GM10248 (cell line): Measurements from ENCODE around the gene TANGO2.

Experiments
- CTCF ChIA-PET: fragments of 300-600 bp; sonication (Branson Sonifier 250); formaldehyde crosslinking; extraction: SDS; loops from one replicate; lab custom pipeline; 2021; ENCODE audit warnings: antibody characterized with exemption; lab: Yijun Ruan, JAX
- POLR2A ChIA-PET: fragments of 350-650 bp; sonication (Branson Sonifier 250); formaldehyde crosslinking; extraction: SDS; loops from one replicate; lab custom pipeline; 2020; ENCODE audit warnings: antibody characterized with exemption; lab: Yijun Ruan, JAX
- DNase-seq: peaks from one replicate; pipeline ENCODE4 v3.0.0; 2012; ENCODE audit errors: extremely low spot score
- TF ChIP-seq, protein P1 (sequence below): IDR thresholded peaks from 2 replicates; pipeline ENCODE4 v1.5.1; 2012; ENCODE audit warnings: mild to moderate bottlenecking, low read depth; ENCODE audit errors: extremely low read depth, missing control alignments, control extremely low read depth

TANGO2 gene

DNA sequence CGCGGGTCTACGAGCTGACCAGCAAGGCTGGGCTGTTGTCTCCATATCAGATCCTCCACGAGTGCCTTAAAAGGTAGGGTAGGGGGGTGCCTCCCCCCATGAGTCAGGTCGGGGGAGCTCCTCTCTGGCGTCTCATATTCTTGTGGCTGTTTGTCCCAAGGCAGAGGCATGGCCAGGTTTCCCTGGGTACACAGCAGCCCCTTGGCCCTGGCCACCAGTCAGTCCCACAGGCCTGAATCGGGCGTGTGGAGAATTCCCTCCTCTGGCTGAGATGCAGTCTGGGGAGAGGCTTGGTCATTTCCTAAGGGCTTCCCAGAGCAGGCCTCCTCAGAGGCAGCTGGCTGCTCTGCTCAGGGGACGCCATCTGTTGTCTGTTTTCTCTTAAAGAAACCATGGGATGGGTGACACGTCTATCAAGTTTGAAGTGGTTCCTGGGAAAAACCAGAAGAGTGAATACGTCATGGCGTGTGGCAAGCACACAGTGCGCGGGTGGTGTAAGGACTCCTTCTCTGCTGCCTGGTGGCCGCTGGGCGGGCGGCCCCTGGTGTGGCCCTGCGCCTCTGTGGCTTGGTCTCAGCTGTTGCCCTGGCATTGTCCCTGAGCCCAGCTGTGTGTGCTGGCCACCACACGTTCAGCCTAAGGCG lies 85.4 kb downstream of the TANGO2 start:
- CTCF ChIA-PET, result no interaction called here
- TF ChIP-seq, protein P1, sequence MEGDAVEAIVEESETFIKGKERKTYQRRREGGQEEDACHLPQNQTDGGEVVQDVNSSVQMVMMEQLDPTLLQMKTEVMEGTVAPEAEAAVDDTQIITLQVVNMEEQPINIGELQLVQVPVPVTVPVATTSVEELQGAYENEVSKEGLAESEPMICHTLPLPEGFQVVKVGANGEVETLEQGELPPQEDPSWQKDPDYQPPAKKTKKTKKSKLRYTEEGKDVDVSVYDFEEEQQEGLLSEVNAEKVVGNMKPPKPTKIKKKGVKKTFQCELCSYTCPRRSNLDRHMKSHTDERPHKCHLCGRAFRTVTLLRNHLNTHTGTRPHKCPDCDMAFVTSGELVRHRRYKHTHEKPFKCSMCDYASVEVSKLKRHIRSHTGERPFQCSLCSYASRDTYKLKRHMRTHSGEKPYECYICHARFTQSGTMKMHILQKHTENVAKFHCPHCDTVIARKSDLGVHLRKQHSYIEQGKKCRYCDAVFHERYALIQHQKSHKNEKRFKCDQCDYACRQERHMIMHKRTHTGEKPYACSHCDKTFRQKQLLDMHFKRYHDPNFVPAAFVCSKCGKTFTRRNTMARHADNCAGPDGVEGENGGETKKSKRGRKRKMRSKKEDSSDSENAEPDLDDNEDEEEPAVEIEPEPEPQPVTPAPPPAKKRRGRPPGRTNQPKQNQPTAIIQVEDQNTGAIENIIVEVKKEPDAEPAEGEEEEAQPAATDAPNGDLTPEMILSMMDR, result no peak
- POLR2A ChIA-PET, result no interaction called here
- no peak for DNase-seq

DNA sequence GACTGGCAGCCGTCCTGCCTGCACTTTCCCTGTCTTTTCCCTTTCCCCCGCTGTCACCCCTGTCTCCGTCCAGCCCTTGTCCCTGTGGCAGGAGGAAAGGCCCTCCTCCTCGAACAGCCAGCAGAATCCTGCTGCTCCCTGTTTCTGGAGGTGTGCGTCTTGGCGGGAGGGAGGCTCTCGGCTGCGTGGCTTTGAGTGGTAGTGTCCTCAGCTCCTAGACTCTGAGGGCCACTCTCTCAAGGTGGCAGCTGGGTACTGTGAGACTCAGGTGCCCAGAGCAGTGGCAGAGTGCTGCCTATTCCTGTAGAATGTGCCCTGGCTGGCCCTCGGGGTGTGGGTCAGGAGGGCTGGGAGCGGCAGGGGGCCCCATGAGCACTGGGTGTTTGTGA lies 85.9 kb downstream of the TANGO2 start:
- DNase-seq, result no peak
- CTCF ChIA-PET, result no interaction called here
- POLR2A ChIA-PET, result no interaction called here
- TF ChIP-seq, protein P1, result no peak

GRCh38 chr22:20107471-20107901 lies 86.6 kb downstream of the TANGO2 start:
- CTCF ChIA-PET, result no interaction called here
- POLR2A ChIA-PET, result no interaction called here
- TF ChIP-seq, protein P1, result no peak
- no peak for DNase-seq

- POLR2A ChIA-PET, result interaction anchor here (0.5 kb wide), 1 partner anchor 29 kb away, joined by 5 read pairs; no protein-coding TSS in a partner anchor
- TF ChIP-seq, protein P1, result no peak
- CTCF ChIA-PET, result interaction anchor here (0.8 to 1.1 kb wide), 2 partner anchors 9 to 21 kb away, joined by 3 read pairs; partner anchors contain the start of gene TRMT2A
- DNase-seq, result no peak
Measured at GRCh38 chr22:20107951-20108756, 87.2 kb downstream of the TANGO2 start.

- POLR2A ChIA-PET, result interaction anchor here (0.5 kb wide), 1 partner anchor 30 kb away, joined by 5 read pairs; no protein-coding TSS in a partner anchor
- DNase-seq, result no peak
- TF ChIP-seq, protein P1, result no peak
- CTCF ChIA-PET, result interaction anchor here (0.8 to 1.1 kb wide), 2 partner anchors 8 to 21 kb away, joined by 3 read pairs; partner anchors contain the start of gene TRMT2A
Measured at GRCh38 chr22:20108757-20109230, 87.9 kb downstream of the TANGO2 start.
